ENCODE results near the gene FNDC10. TPM values are rescaled to one million over a fixed set of nuclear protein-coding genes. Genes with fewer than 3 reads are reported as not detected.

The FNDC10 gene
- total and polyA plus RNA-seq, 9 of the 15 experiments (the other 6 are each of a cell fraction or from before 2014, with no cell fraction given): 0.08 to 6.3 (median 1.6) TPM

DNA sequence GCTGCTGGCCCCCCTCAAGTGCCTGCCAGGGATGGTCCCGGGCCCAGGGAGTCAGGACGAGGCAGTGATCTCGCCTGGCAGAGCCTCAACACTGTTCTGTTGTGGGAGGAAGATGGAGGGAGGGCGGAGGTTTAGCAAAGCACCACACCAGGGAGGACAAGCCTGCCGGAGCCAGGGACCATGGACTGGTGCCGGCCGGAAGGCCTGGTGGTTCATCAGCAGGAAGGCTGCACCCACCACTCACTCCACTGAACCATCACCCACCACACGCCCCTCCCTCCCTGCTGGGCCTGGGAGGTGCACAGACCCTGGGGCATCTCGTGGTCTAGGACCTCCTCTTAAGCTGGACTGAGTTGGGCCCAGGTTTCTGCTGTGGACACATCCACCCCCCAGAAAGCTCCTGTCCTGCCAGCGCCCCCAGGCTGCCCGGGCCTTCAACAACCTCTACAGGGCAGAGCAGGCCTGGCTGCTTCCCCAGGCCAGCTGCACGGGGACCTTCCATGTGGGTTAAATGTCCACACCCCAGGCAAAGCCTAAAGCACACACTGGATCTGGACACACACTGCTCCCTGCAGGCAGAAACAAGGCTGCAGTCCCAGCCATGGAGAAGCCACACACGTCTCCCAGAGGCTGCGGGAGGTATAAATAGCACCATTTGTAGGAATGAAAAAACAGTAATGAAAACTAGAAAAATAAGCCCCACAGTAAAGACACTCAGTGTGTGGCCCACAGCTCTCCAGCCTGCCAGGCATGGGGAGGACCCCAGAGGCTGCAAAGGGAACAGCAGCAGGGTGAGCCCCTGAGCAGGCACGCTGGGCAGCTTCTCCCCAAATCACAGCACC is 49.1 kb downstream of the FNDC10 start:
- CTCF ChIA-PET (ENCODE audit: low intra/inter-chr PET ratio): no interaction called here
- H3K36me3 ChIP-seq (ENCODE audit: control insufficient read depth, insufficient read depth, low read length): peaks cover 62% of the 10 kb centered on the region; the same call in 2 of the 3 replicates
- intact Hi-C loops (cut with micrococcal nuclease): no loop called here
- POLR2A ChIA-PET: interaction anchor here (1.0 to 1.5 kb wide), 2 partner anchors 12 to 22 kb away, joined by 3 read pairs; no protein-coding TSS in a partner anchor
- no peak for FAIRE-seq
- peaks cover 51% of the 10 kb centered on the region for H3K79me2 ChIP-seq (ENCODE audit: control insufficient read depth, insufficient read depth, low read length)
- in situ Hi-C loops (cut with MboI): no loop called here
- ATAC-seq: peak; percentile 78
- no peak overlapping the region for H2AFZ ChIP-seq (ENCODE audit: low read depth, low read length)
- H3K4me2 ChIP-seq (ENCODE audit: insufficient read depth, low read length): no peak overlapping the region
- peaks cover 28% of the 10 kb centered on the region for H4K20me1 ChIP-seq (replicated peaks; ENCODE audit: control insufficient read depth, insufficient read depth, low read length)
- H3K9ac ChIP-seq (ENCODE audit: insufficient read depth in 1 of 2, low read depth in 2 of 2, low read length in 2 of 2): peak overlapping the region in 1 of 2 experiments; percentile 67; a peak in 2 of 4 replicates
- no peak overlapping the region for H3K4me3 ChIP-seq
- H3K9me1 ChIP-seq (ENCODE audit: control insufficient read depth, insufficient read depth, low read length): peaks cover 7% of the 10 kb centered on the region
- DNase-seq (ENCODE audit: extremely low read depth in 1 of 4, low spot score in 3 of 4): peak in 2 of 4 experiments; percentile 43 to 56
- 89% methylated on average over 14 of the region's 15 CpGs for WGBS (ENCODE audit: insufficient coverage, low coverage, missing lambda C conversion rate)
- H3K27me3 ChIP-seq (ENCODE audit: control insufficient read depth in 2 of 2, insufficient read depth in 2 of 2, low read length in 2 of 2): no peaks in the 10 kb centered on the region
- H3K4me1 ChIP-seq (replicated peaks in 1 of 2; ENCODE audit: control insufficient read depth in 2 of 2, insufficient read depth in 2 of 2, low read length in 2 of 2): peaks cover 0 to 50% of the 10 kb centered on the region in 2 experiments; a peak in 3 of 5 replicates
- no TSS peak for BruUV-seq (replicated peaks)
- no peaks in the 10 kb centered on the region for H3K9me3 ChIP-seq (replicated peaks; ENCODE audit: control insufficient read depth, insufficient read depth, low read depth, low read length)
- H3K27ac ChIP-seq (ENCODE audit: extremely low read depth, low read depth, low read length): no peak overlapping the region
- TF ChIP-seq NUFIP1 (IDR thresholded peaks at IDR 0.05; ENCODE audit: partially characterized antibody): no peak
- no peak for TF ChIP-seq IRF9 (tag; IDR thresholded peaks at IDR 0.05)
- no peak for TF ChIP-seq ADNP (tag; IDR thresholded peaks at IDR 0.05)
- TF ChIP-seq GATAD2B (IDR thresholded peaks at IDR 0.05; ENCODE audit: borderline replicate concordance): no peak
- TF ChIP-seq NELFE (IDR thresholded peaks at IDR 0.05; ENCODE audit: insufficient read depth, insufficient read length): no peak
- TF ChIP-seq RAD21 (CRISPR knock-in tag; conservative IDR thresholded peaks at IDR 0.05 in 1 of 2, IDR thresholded peaks at IDR 0.05 in 1 of 2): peak in 1 of 2 experiments; percentile 13; a peak in 1 of 4 replicates
- no peak for TF ChIP-seq THRAP3 (IDR thresholded peaks at IDR 0.05; ENCODE audit: borderline replicate concordance)
- TF ChIP-seq, protein P1, sequence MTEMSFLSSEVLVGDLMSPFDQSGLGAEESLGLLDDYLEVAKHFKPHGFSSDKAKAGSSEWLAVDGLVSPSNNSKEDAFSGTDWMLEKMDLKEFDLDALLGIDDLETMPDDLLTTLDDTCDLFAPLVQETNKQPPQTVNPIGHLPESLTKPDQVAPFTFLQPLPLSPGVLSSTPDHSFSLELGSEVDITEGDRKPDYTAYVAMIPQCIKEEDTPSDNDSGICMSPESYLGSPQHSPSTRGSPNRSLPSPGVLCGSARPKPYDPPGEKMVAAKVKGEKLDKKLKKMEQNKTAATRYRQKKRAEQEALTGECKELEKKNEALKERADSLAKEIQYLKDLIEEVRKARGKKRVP (CRISPR knock-in tag; IDR thresholded peaks at IDR 0.05): no peak
- TF ChIP-seq USF1 (CRISPR knock-in tag; IDR thresholded peaks at IDR 0.05): 0 out of 2 replicates have a peak, but pooled peaks have one; percentile 5
- TF ChIP-seq CBX5 (IDR thresholded peaks at IDR 0.05; ENCODE audit: borderline replicate concordance, low read depth): no peak
- no peak for TF ChIP-seq ZNF146 (CRISPR knock-in tag; IDR thresholded peaks at IDR 0.05; ENCODE audit: unreplicated experiment)
- TF ChIP-seq, protein P2, sequence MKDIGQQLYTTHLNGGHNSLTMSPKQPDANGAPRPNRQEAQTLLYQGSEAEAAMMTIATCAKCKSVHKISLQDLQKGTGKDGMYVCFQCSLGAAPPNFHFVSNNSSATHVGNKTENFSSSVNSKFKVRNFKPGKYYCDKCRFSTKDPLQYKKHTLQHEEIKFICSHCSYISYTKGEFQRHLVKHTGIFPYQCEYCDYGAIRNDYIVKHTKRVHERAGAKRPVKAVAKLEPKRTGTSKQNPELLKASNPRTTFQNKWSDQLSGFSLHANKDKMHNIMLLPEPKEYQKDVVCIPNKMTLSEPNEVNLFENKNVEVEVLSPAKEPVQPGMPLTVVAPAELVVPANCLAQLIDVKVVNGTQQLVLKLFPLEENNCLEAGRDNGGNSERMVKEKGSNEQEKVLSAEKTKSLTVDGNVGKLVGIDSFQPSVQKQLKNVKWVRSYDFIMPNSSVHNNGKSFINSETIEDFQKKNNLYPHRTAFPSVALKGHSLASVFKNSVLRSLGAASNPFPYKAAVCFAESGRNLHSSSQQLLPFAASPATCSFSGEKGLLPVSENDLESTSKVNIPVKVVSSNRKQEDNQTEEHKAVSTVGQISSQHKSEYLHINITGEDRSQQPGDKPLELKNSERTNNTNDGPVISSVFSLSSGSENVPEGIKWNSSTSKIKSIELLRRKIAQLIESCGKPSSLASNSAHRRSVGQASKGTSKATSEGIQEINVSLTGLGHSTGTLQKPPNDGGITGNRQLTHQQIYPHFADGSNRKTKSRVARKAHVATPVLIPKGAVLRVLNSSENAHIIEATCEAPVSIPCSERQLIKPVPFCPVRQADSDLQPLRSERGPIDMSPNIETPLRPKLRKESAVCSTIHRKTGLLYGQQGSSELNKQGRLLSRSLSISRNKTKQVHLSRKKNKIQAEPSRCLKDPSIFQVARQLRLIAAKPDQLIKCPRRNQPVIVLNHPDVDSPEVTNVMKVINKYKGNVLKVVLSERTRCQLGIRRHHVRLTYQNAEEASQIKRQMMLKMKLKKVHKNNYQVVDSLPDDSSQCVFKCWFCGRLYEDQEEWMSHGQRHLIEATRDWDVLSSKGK (CRISPR knock-in tag; IDR thresholded peaks at IDR 0.05): no peak
- no peak for TF ChIP-seq POLR2A (conservative IDR thresholded peaks at IDR 0.05)

Measured in K562 (cell line).